Activated T-helper 1 cell treated with anti-CD3 and anti-CD28 coated beads, Interleukin-2, amount 50 U/mL, for 16 hours (primary cell): ENCODE data around the gene CT47A1.
"Not testable (repeated sequence)": the region's sequence is repeated elsewhere in the genome, so short reads cannot be mapped to it uniquely, and the experiment has no call there.

Source experiments
- DNase-seq, 2 donors: peaks; one replicate each; pipeline ENCODE4 v3.0.0-alpha.2; 2020; ENCODE audit warnings: low read depth in 1 of 2, low spot score in 1 of 2

Gene CT47A1

DNA sequence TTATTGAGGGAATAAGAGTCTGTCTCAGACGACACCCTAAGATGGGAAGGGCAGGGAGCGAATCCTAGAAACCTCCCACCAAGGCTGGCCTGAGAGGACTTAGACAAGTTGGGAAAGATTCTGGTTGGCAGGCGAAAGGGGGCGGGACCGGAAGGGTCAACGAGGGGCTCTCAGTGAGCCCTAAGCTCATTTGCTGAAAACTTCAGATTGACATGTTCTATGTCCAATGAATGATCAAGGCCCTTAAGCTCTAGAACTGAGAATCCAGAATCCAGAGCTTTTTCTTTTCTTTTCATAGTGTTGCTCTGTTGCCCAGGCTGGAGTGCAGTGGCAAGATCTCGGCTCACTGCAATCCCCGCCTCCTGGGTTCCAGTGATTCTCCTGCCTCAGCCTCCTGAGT lies at the start of gene CT47A1:
TSS of gene CT47A1 (minus strand) at position 101 of the 400 bp plus-strand sequence. CDS start 231 bp downstream, outside the sequence.
- not testable (repeated sequence) for DNase-seq

DNA sequence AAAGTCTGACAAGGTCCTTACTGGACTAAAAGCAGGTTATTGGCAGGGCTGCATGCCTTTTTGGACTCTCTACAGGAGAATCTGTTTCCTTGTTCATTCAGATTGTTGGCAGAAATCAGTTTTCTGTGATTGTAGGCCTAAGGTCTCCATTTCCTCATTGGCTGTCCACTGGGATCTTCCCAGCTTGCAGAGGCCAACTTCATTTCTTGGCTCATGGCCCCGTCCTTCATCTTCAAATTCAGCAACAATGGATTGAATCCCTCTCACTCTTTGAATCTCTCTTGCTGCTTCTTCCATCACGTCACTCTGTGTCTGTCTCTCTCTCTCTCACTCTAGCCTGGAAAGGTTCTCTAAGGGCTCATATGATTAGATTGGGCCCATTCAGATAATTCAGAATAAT lies 47.0 kb upstream of the CT47A1 start:
- no peak for DNase-seq

DNA sequence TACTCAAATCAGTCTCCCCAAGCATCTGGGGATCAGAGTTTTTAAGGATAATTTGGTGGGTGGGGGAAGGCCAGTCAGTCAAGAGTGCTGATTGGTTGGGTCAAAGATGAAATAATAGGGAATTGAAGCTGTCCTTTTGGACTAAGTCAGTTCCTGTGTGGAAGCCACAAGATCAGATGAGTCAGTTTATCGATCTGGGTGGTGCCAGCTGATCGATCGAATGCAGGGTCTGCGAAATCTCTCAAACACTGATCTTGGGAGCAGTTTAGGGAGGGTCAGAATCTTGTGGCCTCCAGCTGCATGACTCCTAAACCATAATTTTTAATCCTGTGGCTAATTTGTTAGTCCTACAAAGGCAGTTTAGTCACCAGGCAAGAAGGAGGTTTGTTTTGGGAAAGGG lies 44.5 kb upstream of the CT47A1 start:
- DNase-seq, result no peak

DNA sequence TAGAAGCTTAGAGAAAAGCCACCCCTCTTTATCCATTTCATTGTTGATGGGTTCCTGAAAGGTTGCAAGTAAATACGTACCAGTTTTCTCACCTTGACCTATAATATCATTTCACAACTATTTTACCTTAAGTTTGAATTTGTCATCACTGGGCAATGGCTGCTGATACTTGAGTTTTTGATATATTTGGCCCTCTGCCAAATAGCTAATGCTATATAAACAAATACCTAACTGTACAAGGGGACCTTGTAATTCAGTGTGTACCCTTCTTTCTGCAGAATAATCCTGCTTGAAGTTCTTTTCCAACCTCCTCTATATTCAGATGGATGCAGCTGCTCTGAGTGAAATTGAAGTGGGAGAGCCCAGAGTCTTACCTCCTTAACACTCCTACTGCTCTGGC lies 42.9 kb upstream of the CT47A1 start:
- DNase-seq, result no peak

DNA sequence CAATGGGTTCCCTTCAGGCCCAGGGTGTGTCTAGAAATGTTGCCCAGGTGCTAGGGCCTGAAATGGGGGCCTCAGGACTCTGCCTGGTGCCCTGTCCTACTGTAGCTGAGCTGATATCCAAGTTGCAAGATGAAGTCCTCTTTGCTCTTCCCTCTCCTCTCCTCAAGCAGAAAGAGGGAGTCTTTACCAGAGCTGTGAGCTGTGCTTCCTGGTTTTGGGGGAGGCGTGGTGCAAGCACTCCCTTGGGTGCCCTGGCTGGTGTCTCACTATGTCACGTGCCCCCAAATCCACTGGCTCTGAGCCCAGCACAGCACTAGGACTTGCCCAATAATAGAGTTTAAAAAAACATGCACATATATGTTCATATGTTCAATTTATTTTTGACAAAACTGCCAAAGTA lies 29.3 kb upstream of the CT47A1 start:
- DNase-seq, result no peak

DNA sequence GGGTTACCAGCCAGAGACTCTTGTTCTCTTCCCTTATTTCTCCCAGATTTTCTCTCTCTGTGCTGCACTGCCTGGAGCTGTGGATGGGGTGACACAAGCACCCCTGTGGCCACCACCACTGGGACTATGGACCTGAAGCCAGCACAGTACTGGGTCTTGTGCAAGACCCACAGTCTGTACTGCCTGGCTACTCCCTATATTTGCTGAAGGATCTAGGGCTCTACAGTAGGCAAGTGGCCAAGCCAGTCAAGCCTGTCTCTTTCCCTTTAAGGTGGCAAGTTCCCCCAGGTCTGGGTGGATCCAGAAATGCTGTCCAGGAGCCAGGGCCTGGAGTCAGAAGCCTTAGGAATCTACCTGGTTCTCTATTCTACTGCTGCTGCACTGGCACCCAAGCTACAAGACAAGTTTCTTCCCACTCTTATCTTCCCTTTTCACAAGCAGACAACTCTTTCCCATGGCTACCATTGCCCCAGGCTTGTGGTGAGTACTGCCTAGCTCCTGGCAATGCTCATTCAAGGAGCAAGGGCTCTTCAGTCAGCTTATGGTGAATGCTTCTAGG lies 28.4 kb upstream of the CT47A1 start:
- no peak for DNase-seq

DNA sequence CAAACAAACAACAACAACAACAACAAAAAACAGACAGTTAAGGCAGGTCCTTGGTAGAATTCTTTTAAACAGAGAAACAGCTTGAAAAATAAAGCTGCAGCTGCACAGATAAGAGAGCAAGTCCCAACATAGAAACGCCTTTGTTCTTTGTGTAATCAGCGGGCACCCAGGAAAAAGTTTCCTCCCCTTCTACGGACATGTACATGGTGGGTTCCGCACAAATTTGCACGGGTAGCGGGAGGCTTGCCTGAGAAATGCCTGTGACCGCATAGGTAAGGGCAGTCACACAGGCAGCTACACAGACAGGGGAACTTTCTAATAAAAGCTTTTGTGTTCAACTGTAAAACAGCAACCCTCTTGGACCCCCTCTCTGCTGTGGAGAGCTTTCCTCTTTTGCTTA lies 25.7 kb upstream of the CT47A1 start:
- no peak for DNase-seq

DNA sequence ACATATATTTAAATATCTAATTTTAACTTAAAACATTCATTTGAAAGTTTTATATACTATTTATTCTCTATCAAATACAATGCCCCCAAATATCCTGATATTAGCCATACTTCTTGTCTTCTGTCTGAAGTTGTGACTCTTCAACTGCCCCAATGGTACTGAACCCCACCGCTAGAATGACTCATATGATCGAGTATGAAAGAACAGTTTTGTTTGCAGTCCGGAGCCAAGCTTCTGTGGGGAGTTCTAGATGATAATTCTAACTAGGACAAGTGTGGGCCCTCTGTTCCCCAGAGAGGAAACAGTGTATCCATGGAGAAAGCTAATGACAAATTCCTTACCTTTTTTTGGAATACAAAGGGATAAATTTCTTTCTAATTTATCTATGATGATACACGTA lies 24.7 kb upstream of the CT47A1 start:
- no peak for DNase-seq

DNA sequence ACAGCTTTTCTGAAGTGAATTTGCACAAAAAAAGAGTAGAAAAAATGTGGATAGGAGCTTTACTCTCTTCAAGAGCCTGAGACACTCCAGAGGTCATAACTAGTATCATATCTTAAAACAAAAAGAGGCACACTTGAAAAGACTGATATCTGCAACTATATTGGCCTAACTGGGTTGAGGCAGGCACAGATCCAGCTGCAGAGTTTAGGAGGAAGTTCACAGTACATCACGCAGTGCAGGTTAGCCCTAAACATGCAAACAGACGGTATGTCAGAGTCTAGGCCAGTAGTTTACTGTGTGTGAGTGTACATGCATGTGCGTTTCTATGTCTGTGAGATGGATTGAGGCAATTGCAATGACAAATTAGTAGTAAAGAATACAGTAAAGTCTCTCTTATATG lies 24.2 kb upstream of the CT47A1 start:
- no peak for DNase-seq

DNA sequence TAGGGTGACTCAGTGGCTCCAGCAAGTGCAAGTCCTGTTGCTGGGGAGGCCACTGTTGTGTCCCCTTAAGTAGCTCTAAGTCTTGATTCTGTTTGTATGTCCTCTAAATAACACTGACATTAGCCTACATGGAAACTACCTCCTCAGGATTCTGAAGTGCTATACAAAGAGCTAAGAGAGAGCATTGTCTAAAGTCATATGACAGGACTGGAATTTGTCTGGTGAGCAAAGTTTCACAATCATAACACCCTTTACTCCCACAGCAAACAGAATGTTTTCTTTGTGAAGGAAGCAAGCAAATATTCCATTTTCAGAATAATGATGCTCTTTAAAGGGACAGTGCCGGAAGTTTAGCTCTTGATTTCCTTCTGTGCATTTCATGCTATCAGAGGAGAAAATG lies 23.4 kb upstream of the CT47A1 start:
- no peak for DNase-seq

DNA sequence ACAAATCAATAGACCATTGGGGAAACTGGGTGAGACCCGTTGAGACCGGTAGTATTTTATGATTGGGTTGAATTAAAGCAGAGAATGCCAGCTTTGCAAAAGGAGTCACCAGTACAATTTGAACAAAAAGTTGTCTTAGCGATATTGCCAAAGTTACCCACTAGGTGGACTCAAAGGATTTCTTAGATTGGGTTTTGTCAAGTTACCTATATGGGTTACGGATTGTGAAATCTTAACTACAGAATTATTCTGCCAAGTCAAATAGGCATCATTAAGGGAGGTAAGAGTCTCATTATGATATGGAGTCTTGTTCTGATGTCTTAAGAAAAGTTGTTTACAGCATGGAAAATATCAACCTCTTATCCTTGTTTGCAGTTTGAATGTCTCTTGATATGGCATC lies 15.0 kb upstream of the CT47A1 start:
- DNase-seq, result no peak

DNA sequence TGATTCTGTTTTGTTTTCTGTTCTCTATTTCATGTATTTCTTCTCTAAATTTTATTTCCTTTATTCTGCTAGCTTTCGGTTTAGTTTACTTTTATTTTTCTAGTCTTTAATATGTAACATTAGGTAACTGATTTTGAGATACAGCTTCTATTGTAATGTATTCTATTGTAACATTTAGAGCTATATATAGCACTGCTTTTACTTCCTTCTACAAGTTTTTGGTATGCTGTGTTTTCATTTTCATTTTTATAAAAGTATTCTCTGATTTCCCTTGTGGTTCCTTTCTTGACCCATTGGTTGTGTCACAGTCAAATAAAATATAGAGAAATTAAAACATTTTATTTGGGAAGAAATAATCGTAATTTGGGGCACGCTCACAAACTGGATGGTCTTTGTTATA lies 13.9 kb upstream of the CT47A1 start:
- DNase-seq, result no peak

DNA sequence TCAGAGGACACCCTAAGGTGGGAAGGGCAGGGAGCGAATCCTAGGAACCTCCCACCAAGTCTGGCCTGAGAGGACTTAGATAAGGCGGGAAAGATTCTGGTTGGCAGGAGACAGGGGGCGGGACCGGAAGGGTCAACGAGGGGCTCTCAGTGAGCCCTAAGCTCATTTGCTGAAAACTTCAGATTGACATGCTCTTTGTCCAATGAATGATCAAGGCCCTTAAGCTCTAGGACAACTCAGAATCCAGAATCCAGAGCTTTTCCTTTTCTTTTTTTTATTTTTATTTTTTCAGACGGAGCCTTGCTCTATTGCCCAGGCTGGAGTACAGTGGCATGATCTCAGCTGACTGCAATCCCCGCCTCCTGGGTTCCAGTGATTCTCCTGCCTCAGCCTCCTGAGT lies 29.1 kb downstream of the CT47A1 start, which contains the start of gene CT47A7:
TSS of gene CT47A7 (minus strand) at position 101 of the 400 bp plus-strand sequence. CDS start 255 bp downstream, outside the sequence.
- DNase-seq, result not testable (repeated sequence)
